ENCODE measurements around the gene INHBB. TPM values are rescaled to one million over a fixed set of nuclear protein-coding genes. Genes with fewer than 3 reads are reported as not detected.
A peak's percentile ranks its signal among the peaks of the same experiment; 100 is the strongest.

Gene INHBB
- total and polyA plus RNA-seq, 9 of the 15 experiments (the other 6 are each of a cell fraction or from before 2014, with no cell fraction given), result not detected

- TF ChIP-seq IRF1 (CRISPR knock-in tag; IDR thresholded peaks at IDR 0.05; ENCODE audit: borderline replicate concordance) (no peak), CBFB (CRISPR knock-in tag; IDR thresholded peaks at IDR 0.05) (no peak), FOSL1 (tag; conservative IDR thresholded peaks at IDR 0.05) (0 out of 2 replicates have a peak, but pooled peaks have one; percentile 34), ZFP30 (CRISPR knock-in tag; IDR thresholded peaks at IDR 0.05; ENCODE audit: borderline replicate concordance) (no peak), KLF1 (tag; IDR thresholded peaks at IDR 0.05) (no peak), MBD1 (CRISPR knock-in tag; IDR thresholded peaks at IDR 0.05) (0 out of 2 replicates have a peak, but pooled peaks have one; percentile 14), ZMIZ1 (IDR thresholded peaks at IDR 0.05; ENCODE audit: low read depth in 2 of 2, low read length in 2 of 2) (0 out of 4 replicates have a peak, but pooled peaks of 1 of the 2 experiments have one; percentile 16), ZNF76 (CRISPR knock-in tag; IDR thresholded peaks at IDR 0.05; ENCODE audit: borderline replicate concordance) (no peak), POLR2B (IDR thresholded peaks at IDR 0.05; ENCODE audit: low read depth, partially characterized antibody) (no peak), CBFA2T3 (IDR thresholded peaks at IDR 0.05) (no peak), RUNX1 (IDR thresholded peaks at IDR 0.05; ENCODE audit: low read depth) (no peak), MTF1 (CRISPR knock-in tag; IDR thresholded peaks at IDR 0.05; ENCODE audit: borderline replicate concordance) (no peak), ZNF263 (CRISPR knock-in tag; IDR thresholded peaks at IDR 0.05; ENCODE audit: borderline replicate concordance) (peak; percentile 39; the same call in 1 of the 2 replicates), ZNF395 (CRISPR knock-in tag; IDR thresholded peaks at IDR 0.05) (no peak), POLR3G (IDR thresholded peaks at IDR 0.05; ENCODE audit: extremely low read depth, insufficient read length, insufficient replicate concordance) (no peak), MTA1 (IDR thresholded peaks at IDR 0.05; ENCODE audit: borderline replicate concordance) (no peak)
- TF ChIP-seq, protein P1, sequence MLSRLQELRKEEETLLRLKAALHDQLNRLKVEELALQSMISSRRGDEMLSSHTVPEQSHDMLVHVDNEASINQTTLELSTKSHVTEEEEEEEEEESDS (CRISPR knock-in tag; IDR thresholded peaks at IDR 0.05), result no peak
- TF ChIP-seq, protein P2, sequence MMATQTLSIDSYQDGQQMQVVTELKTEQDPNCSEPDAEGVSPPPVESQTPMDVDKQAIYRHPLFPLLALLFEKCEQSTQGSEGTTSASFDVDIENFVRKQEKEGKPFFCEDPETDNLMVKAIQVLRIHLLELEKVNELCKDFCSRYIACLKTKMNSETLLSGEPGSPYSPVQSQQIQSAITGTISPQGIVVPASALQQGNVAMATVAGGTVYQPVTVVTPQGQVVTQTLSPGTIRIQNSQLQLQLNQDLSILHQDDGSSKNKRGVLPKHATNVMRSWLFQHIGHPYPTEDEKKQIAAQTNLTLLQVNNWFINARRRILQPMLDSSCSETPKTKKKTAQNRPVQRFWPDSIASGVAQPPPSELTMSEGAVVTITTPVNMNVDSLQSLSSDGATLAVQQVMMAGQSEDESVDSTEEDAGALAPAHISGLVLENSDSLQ (IDR thresholded peaks at IDR 0.05), result no peak
Measured at GRCh38 chr2:120312860-120313694, 32.9 kb upstream of the INHBB start (continued).

Data from K562 (cell line).